NT2/D1 (cell line): ENCODE measurements around the gene FBXO42.

Source experiments
- SUZ12 ChIP-seq: IDR thresholded peaks from 2 replicates; pipeline ENCODE4 v1.6.1; 2011; ENCODE audit not compliant: insufficient read length, insufficient read depth; ENCODE audit errors: extremely low read depth
- YY1 ChIP-seq: IDR thresholded peaks from 2 replicates; pipeline ENCODE4 v1.6.1; 2011; ENCODE audit not compliant: insufficient read length, insufficient read depth
- ZNF274 ChIP-seq: IDR thresholded peaks from 2 replicates; pipeline ENCODE4 v1.6.1; 2011; ENCODE audit warnings: mild to moderate bottlenecking, low read depth, low read length

GRCh38 chr1:16250524-16251251 lies 101.6 kb downstream of the FBXO42 start:
- no peak for TF ChIP-seq YY1
- TF ChIP-seq ZNF274 = no peak
- TF ChIP-seq SUZ12 = no peak
